Putamen (tissue), 1 donor: Measurements from ENCODE around the gene GIMAP8.

Experiments used
- DNase-seq: peaks from one replicate; pipeline ENCODE4 v3.0.0-alpha.2; 2016; ENCODE audit warnings: low spot score

GIMAP8 gene

GRCh38 chr7:150411606-150412005 lies 38.8 kb upstream of the GIMAP8 start:
- DNase-seq: no peak

- DNase-seq: no peak
Observed at GRCh38 chr7:150412016-150412415, 38.4 kb upstream of the GIMAP8 start.

- no peak for DNase-seq
Observed at GRCh38 chr7:150412518-150413488, 37.6 kb upstream of the GIMAP8 start.

- DNase-seq: no peak
Observed at GRCh38 chr7:150413640-150414081, 36.8 kb upstream of the GIMAP8 start.

- no peak for DNase-seq
Observed at GRCh38 chr7:150415161-150416153, 35.0 kb upstream of the GIMAP8 start.

GRCh38 chr7:150417239-150417638 lies 33.2 kb upstream of the GIMAP8 start:
- DNase-seq: no peak

GRCh38 chr7:150417863-150418262 lies 32.6 kb upstream of the GIMAP8 start:
- DNase-seq: no peak

GRCh38 chr7:150420242-150420641 lies 30.2 kb upstream of the GIMAP8 start:
- DNase-seq: no peak

- peak; percentile 77 for DNase-seq
Observed at GRCh38 chr7:150420987-150421674, 29.3 kb upstream of the GIMAP8 start.

GRCh38 chr7:150421831-150422230 lies 28.6 kb upstream of the GIMAP8 start:
- no peak for DNase-seq

GRCh38 chr7:150425670-150426069 lies 24.8 kb upstream of the GIMAP8 start:
- DNase-seq: no peak

GRCh38 chr7:150428671-150429451 lies 21.6 kb upstream of the GIMAP8 start:
- no peak for DNase-seq

- no peak for DNase-seq
Observed at GRCh38 chr7:150429699-150430098, 20.7 kb upstream of the GIMAP8 start.

GRCh38 chr7:150430465-150431085 lies 19.9 kb upstream of the GIMAP8 start:
- no peak for DNase-seq

- DNase-seq: no peak
Observed at GRCh38 chr7:150431839-150432658, 18.4 kb upstream of the GIMAP8 start.

GRCh38 chr7:150432915-150433892 lies 17.2 kb upstream of the GIMAP8 start:
- DNase-seq: no peak

GRCh38 chr7:150434240-150434639 lies 16.2 kb upstream of the GIMAP8 start:
- no peak for DNase-seq

- no peak for DNase-seq
Observed at GRCh38 chr7:150435047-150435389, 15.4 kb upstream of the GIMAP8 start.
